A549 (cell line): ENCODE measurements around the gene CCDC97.

Experiments
- CHD2 ChIP-seq: fragments of 150-350 bp; IDR thresholded peaks from 2 replicates; pipeline ENCODE4 v1.6.1; 2014; ENCODE audit warnings: low read length; ENCODE audit not compliant: partially characterized antibody
- CTCF ChIP-seq: fragments of >200 bp; sonication (Bioruptor Twin); formaldehyde crosslinking; IDR thresholded peaks from 3 replicates; pipeline ENCODE4 v1.5.1; 2016
- HOXA7 ChIP-seq: fragments of 250-450 bp; sonication (Bioruptor Pico); IDR thresholded peaks from 2 replicates; pipeline ENCODE4 v1.5.0; 2020; ENCODE audit warnings: mild to moderate bottlenecking, moderate library complexity
- PHF8 ChIP-seq: fragments of 200-600 bp; sonication (generic); IDR thresholded peaks from 2 replicates; pipeline ENCODE4 v1.6.1; 2016; ENCODE audit warnings: low read depth, mild to moderate bottlenecking, antibody characterized with exemption, moderate library complexity, borderline replicate concordance

DNA sequence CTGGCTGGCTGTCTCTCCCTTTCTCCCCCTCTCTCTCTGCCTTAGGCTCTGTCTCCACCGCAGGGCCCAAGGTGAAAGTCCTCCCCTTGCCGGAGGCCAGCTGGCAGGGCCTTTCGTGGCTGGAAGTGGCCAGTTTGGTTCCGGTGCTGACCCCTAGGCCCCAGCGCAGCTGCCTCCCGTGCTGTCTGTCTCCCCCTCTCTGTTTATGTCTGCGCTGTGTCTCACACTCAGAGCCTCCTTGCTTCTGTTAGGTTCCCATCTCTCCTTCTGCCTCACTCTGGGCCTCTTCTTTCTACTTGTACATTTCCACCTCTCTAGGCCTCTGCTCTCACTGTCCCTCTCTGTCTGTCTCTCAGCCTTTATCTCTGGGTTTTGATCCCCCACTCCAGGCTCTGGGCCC lies 13.1 kb downstream of the CCDC97 start:
- TF ChIP-seq PHF8, result no peak
- no peak for TF ChIP-seq CTCF
- no peak for TF ChIP-seq HOXA7 (CRISPR knock-in tag)
- TF ChIP-seq CHD2, result no peak
